Inflammatory macrophage (primary cell): ENCODE results near the gene FOXL3.
"Not testable (repeated sequence)": the region's sequence is repeated elsewhere in the genome, so short reads cannot be mapped to it uniquely, and the experiment has no call there.

Source experiments
- DNase-seq, 2 donors: peaks; one replicate each; pipeline ENCODE4 v3.0.0-alpha.2; 2020 to 2022

FOXL3 gene

DNA sequence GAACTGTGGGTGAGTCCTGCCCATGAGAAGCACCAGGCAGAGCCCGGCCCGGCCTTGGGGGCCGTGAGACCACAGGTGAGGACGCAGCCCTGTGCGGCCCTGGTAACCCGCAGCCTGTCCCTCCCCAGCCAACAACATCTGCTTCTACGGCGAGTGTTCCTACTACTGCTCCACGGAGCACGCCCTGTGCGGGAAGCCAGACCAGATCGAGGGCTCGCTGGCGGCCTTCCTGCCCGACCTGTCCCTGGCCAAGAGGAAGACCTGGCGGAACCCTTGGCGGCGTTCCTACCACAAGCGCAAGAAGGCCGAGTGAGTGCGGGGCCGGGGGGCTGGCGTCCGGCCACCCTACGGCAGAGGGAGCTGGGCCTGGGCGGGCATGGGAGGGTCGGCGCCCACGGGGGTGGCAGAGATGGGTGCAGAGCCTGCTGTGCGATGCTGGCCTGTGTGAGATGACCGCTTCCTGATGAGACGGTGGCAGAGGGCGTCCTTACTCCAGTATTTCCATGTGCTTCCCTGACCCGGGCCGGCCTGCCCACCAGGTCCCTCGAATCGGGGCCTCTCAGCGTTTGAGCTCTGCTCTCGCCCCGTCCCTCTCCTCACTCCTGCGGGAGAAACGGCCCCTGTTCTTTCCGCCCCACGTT, 34.1 kb upstream of the FOXL3 start:
- DNase-seq = no peak

DNA sequence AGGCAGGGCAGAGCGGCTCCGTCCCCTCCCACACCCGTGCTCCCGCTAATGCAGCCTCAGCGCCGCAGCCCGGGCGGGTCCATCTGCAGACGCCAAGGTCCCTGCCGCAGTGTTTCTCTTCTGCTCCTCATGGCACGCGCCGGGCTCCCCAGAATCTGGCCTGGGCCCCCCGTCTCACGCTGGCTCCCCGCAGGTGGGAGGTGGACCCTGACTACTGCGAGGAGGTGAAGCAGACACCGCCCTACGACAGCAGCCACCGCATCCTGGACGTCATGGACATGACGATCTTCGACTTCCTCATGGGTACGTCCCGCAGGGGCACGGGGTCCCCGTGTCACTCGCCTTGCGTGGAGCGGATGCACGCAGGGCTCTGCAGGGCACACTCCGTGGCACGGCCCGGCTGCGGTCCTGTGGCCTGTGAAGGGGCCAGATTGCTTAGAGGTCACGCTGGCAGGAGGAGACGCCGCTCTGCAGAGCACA, 33.5 kb upstream of the FOXL3 start:
- DNase-seq = no peak

DNA sequence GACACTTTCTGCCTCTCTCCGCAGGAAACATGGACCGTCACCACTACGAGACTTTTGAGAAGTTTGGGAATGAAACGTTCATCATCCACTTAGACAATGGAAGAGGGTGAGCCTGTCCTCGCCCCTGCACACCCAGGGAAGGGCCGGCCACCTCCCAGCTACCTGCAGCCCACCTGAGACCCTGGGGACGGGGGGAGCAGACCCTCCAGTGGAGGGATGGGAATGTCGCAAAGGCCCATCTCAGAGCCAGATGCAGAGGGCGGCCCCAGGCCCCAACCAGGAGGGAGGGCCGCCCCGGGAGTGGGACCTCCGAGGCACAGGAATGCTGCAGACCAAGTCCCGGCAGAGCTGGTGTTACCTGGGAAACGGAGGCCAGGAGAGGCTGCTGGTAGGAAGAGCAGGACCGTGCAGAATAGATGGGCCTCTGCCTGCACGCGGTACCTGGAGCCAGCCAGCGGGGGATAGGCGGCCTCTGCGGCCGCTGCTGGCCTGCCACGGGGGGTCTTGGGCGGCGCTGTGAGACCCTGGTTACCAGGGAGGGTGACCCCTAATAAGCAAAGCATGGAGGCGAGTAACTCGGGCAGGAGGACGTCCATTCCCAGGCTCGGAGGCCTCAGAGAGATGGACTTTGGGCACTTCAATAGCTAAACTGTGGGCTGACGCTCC, 32.9 kb upstream of the FOXL3 start:
- DNase-seq = no peak

DNA sequence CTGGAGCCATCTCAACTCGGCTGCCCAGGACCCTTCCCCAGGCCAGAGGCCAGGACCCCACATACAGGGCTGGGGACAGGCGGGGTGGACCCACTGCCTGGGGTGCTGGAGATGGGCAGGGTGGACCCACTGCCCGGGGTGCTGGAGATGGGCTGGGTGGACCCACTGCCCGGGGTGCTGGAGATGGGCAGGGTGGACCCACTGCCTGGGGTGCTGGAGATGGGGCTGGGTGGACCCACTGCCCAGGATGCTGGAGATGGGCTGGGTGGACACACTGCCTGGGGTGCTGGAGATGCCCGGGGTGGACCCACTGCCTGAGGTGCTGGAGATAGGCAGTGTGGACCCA, 32.4 kb upstream of the FOXL3 start:
- DNase-seq = no peak

GRCh38 chr7:258476-259190, 31.3 kb upstream of the FOXL3 start:
- no peak for DNase-seq

DNA sequence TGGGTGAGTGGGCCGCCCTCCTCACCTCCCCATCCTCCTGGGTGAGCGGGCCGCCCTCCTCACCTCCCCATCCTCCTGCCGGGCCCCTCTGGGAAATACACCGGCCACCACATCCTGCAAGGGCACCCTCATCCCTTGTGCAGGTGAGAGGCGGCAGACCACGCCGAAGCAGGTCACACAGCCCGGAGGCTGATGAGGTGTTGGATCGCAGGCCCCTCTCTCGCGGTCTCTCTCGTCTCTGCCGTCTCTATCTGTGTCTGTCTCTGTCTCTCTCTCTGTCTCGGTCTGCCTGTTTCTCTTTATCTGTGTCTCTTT, 30.8 kb upstream of the FOXL3 start:
- DNase-seq = no peak

- DNase-seq = no peak
Observed at GRCh38 chr7:259751-260405, 30.1 kb upstream of the FOXL3 start.

DNA sequence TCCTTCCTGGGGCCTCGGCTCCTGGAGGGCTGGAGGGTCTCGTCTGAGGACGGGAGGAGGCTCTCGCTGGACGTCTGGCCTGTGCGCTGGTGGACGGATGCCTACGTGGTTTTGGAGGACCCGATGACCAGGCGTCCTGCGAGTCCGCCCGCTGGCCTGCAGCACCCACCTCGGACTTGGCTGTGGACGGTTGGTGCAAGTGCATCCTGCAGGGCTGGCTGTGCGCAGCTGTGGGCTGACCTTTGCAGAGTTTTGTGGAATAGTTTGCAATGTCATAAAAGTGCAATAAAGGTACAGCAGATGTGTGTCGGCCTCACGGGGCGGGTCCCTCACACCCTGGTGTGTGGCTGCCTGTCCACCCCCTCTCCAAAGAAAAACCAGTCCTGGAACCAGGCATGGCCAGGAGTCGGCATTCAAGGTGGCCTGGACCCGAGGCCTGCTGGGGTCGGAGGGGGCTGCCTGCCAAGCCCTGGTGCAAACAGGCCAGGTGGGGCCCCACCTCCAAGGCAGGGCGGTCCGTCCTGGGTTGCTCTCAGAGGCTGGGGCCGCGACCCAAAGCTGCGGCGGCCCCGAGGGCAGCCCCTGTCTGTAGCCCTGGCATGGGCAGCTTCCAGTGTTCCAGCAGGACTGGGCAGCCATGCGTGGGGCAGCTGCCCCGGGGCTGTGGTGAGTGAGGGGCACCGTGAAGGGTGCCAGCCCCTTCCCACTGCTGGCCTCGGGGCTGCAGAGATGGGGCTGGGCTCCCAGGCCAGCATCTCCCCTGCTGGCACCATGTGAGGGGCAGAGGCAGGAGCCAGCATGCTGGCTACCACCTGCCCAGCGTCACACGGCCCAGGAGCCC, 29.3 kb upstream of the FOXL3 start:
- no peak for DNase-seq

GRCh38 chr7:261341-262250, 28.4 kb upstream of the FOXL3 start:
- no peak for DNase-seq

GRCh38 chr7:262251-262572, 27.8 kb upstream of the FOXL3 start:
- DNase-seq = no peak

GRCh38 chr7:262631-263311, 27.2 kb upstream of the FOXL3 start:
- DNase-seq = not testable (repeated sequence)

- peak in 1 of 2 donors; percentile 34 for DNase-seq
Observed at GRCh38 chr7:263483-264351, 26.3 kb upstream of the FOXL3 start.

DNA sequence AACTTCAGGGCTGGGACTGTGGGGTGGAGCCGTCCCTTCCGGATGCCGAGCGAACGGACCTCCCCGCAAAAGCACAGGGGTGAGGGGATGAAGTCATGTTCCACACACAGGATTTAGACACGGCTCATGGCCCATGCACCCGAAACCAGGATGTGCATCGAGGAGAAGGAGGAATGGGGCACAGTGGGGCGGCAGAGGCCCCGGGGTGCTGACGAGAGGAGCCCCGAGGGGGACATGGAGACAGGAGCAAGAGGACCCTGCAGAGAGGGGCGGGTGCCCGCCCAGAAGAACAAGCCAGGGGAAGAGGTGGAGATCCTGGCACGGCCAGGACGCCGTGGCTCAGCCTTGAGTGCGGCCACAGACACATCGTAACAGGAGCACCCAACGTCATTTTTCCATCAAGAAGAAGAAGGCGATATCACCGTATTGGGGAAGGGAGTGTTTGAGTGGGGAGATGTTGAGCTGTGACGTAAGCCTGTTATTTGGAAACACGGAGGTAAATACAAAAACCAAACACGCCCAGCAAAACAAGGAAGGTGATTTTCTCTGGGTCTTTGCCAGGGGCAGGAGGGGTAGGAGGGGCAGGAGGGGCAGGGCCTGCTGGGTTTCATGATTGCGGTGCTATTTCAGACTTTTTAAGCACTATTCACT, 25.3 kb upstream of the FOXL3 start:
- no peak for DNase-seq

- no peak for DNase-seq
Observed at GRCh38 chr7:265192-265997, 24.6 kb upstream of the FOXL3 start.

DNA sequence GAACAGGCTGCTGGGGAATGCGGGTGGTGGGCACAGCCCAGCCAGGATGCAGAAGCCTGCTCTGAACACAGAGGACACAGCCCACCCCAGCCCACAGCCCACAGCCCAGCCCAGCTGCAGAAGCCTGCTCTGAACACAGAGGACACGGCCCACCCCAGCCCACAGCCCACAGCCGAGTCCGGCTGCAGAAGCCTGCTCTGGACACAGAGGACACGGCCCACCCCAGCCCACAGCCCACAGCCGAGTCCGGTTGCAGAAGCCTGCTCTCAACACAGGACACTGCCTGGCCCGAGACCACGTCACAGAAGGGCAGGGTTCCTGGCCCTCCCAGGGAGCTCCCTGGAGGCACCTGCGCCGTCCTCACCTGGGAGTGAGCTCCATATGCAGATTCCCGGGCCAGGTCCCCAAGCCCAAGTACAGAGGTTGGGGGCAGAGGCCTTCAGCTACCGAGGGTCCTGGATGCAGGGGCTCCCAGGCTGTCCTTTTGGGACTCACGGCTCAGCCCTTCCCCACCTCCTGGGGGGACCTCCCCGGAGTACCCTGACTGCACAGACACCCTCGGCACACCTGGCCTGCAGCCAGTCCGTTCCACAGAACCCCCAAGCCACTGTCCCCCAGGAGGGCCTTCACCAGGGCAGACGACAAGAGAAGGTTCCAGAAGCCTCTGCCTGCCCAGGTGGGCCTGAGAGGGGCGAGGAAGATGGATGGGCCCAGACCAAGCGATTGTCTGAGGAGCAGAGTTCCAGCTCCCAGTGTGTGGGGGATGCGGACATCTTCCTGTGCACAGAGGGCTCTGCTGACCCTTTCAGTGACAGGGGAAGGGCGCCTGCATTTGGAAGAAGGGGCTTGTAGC, 23.7 kb upstream of the FOXL3 start:
- DNase-seq = no peak

- no peak for DNase-seq
Observed at GRCh38 chr7:266851-267840, 22.8 kb upstream of the FOXL3 start.
